H1 (cell line): Measurements from ENCODE around the gene MED23. TPM values are rescaled to one million over a fixed set of nuclear protein-coding genes. Genes with fewer than 3 reads are reported as not detected.
"Not testable (repeated sequence)": the region's sequence is repeated elsewhere in the genome, so short reads cannot be mapped to it uniquely, and the experiment has no call there.

Experiments
- CTCF ChIA-PET: fragments of 300-600 bp; sonication (Branson Sonifier 250); formaldehyde crosslinking; loops from one replicate; lab custom pipeline; 2021; ENCODE audit not compliant: partially characterized antibody; lab: Charles Lee
- POLR2A ChIA-PET: fragments of 300-600 bp; sonication (Branson Sonifier 250); formaldehyde crosslinking; loops from one replicate; lab custom pipeline; 2021; ENCODE audit warnings: inconsistent platforms; ENCODE audit not compliant: partially characterized antibody; lab: Charles Lee
- DNase-seq, 2 experiments: peaks; one replicate each; pipeline versions ENCODE4 v3.0.0 to v3.0.0-alpha.2; 2010 to 2022; ENCODE audit warnings: low spot score in 2 of 2, low read depth in 1 of 2, mixed read lengths in 1 of 2
- FAIRE-seq: peaks from 2 replicates; lab custom pipeline; 2011; peaks lifted over from hg19 to GRCh38; lab: Jason Lieb, UNC
- H2AFZ ChIP-seq: 2 replicates; pipeline ENCODE4 v1.8.1; 2012; ENCODE audit warnings: low read length, inconsistent platforms
- H2AK5ac ChIP-seq: 2 replicates; pipeline ENCODE4 v1.6.1; 2013; ENCODE audit warnings: low read depth, low read length
- H2BK120ac ChIP-seq: replicated peaks from 2 replicates; pipeline ENCODE3; 2013; ENCODE audit warnings: low read depth, low read length, inconsistent platforms
- H2BK12ac ChIP-seq: 2 replicates; pipeline ENCODE4 v1.6.1; 2013; ENCODE audit warnings: low read depth, low read length
- H2BK15ac ChIP-seq: 2 replicates; pipeline ENCODE4 v1.6.1; 2013; ENCODE audit warnings: low read length
- H2BK20ac ChIP-seq: 2 replicates; pipeline ENCODE4 v1.6.1; 2013; ENCODE audit warnings: low read length
- H2BK5ac ChIP-seq: 2 replicates; pipeline ENCODE4 v1.6.1; 2013; ENCODE audit warnings: low read depth, low read length
- H3K14ac ChIP-seq: 2 replicates; pipeline ENCODE4 v1.6.1; 2013; ENCODE audit warnings: inconsistent platforms; ENCODE audit not compliant: insufficient read length
- H3K18ac ChIP-seq: 2 replicates; pipeline ENCODE4 v1.6.1; 2013; ENCODE audit warnings: low read length; ENCODE audit errors: extremely low read depth
- H3K23ac ChIP-seq: 2 replicates; pipeline ENCODE4 v1.6.1; 2013; ENCODE audit warnings: inconsistent platforms; ENCODE audit not compliant: insufficient read length
- H3K23me2 ChIP-seq: 2 replicates; pipeline ENCODE4 v1.6.1; 2013; ENCODE audit warnings: low read depth, low read length
- H3K27ac ChIP-seq: 2 replicates; pipeline ENCODE4 v1.6.1; 2011; ENCODE audit warnings: low read depth, low read length, inconsistent platforms
- H3K27me3 ChIP-seq, 4 experiments: replicated peaks in 1 of 4; 1 replicate in 1 of 4; 2 replicates in 3 of 4; pipeline versions ENCODE4 v1.6.1 to v1.8.1; 2011 to 2013; ENCODE audit warnings: low read length in 3 of 4, mild to moderate bottlenecking in 3 of 4, inconsistent platforms in 2 of 4, mixed read lengths in 2 of 4, moderate library complexity in 1 of 4; ENCODE audit not compliant: control insufficient read depth in 3 of 4, insufficient read depth in 3 of 4; ENCODE audit errors: extremely low read depth in 1 of 4
- H3K36me3 ChIP-seq, 4 experiments: 2 replicates each; pipeline versions ENCODE4 v1.6.1 to v1.8.1; 2011 to 2013; ENCODE audit warnings: mild to moderate bottlenecking in 4 of 4, low read length in 3 of 4, moderate library complexity in 2 of 4, control low read depth in 1 of 4, inconsistent platforms in 1 of 4; ENCODE audit not compliant: insufficient read depth in 4 of 4, control insufficient read depth in 2 of 4
- H3K4ac ChIP-seq: replicated peaks from 2 replicates; pipeline ENCODE3; 2013; ENCODE audit warnings: low read length, low read depth, mixed read lengths, inconsistent platforms; ENCODE audit not compliant: insufficient read length
- H3K4me1 ChIP-seq, 4 experiments: replicated peaks in 1 of 4; 1 replicate in 1 of 4; 2 replicates in 3 of 4; pipeline versions ENCODE4 v1.6.1 to v1.8.1; 2011 to 2013; ENCODE audit warnings: low read length in 3 of 4, inconsistent platforms in 2 of 4, mixed read lengths in 1 of 4; ENCODE audit not compliant: insufficient read depth in 4 of 4, control insufficient read depth in 3 of 4
- H3K4me2 ChIP-seq, 2 experiments: 2 replicates each; pipeline versions ENCODE4 v1.6.1 to v1.8.1; 2011 to 2013; ENCODE audit warnings: low read depth in 2 of 2, low read length in 2 of 2, control low read depth in 1 of 2, inconsistent platforms in 1 of 2, mild to moderate bottlenecking in 1 of 2; ENCODE audit not compliant: insufficient read depth in 1 of 2
- H3K4me3 ChIP-seq, 4 experiments: fragments of 200-600, 300-600 bp in 1 of 4; sonication (generic), shearing (Covaris generic), sonication (Bioruptor Twin) in 1 of 4; 2 replicates each; pipeline versions ENCODE4 v1.5.1 to v1.8.1; 2011 to 2016; ENCODE audit warnings: low read length in 4 of 4, low read depth in 3 of 4, control low read depth in 2 of 4, inconsistent platforms in 2 of 4, mild to moderate bottlenecking in 2 of 4, mixed read lengths in 1 of 4, moderate library complexity in 1 of 4; ENCODE audit not compliant: insufficient read depth in 2 of 4; ENCODE audit errors: extremely low read depth in 1 of 4
- H3K56ac ChIP-seq: replicated peaks from 2 replicates; pipeline ENCODE3; 2013; ENCODE audit warnings: low read depth, mild to moderate bottlenecking, mixed read lengths, low read length, inconsistent platforms; ENCODE audit not compliant: insufficient read length
- H3K79me1 ChIP-seq: 2 replicates; pipeline ENCODE4 v1.6.1; 2013; ENCODE audit warnings: low read depth, low read length, control low read depth
- H3K79me2 ChIP-seq, 2 experiments: 2 replicates each; pipeline versions ENCODE4 v1.6.1 to v1.8.1; 2012 to 2013; ENCODE audit warnings: low read length in 2 of 2, mild to moderate bottlenecking in 2 of 2, inconsistent platforms in 1 of 2; ENCODE audit not compliant: insufficient read depth in 2 of 2, control insufficient read depth in 1 of 2
- H3K9ac ChIP-seq, 4 experiments: replicated peaks in 1 of 4; 1 replicate in 1 of 4; 2 replicates in 3 of 4; pipeline versions ENCODE4 v1.6.1 to v1.8.1; 2011 to 2013; ENCODE audit warnings: low read depth in 3 of 4, low read length in 3 of 4, control low read depth in 2 of 4, mild to moderate bottlenecking in 2 of 4, moderate library complexity in 2 of 4, inconsistent platforms in 1 of 4; ENCODE audit errors: extremely low read depth in 1 of 4
- H3K9me3 ChIP-seq, 2 experiments: 2 replicates each; pipeline versions ENCODE4 v1.6.1 to v1.8.1; 2012 to 2013; ENCODE audit warnings: mild to moderate bottlenecking in 2 of 2, moderate library complexity in 2 of 2, control low read depth in 1 of 2, inconsistent platforms in 1 of 2, low read depth in 1 of 2, low read length in 1 of 2, mixed read lengths in 1 of 2; ENCODE audit not compliant: insufficient read depth in 2 of 2
- H4K20me1 ChIP-seq, 2 experiments: replicated peaks in 1 of 2; 2 replicates each; pipeline versions ENCODE3 to v1.8.1; 2011 to 2013; ENCODE audit warnings: inconsistent platforms in 2 of 2, low read length in 2 of 2, mild to moderate bottlenecking in 1 of 2; ENCODE audit not compliant: insufficient read depth in 2 of 2, control insufficient read depth in 1 of 2
- H4K5ac ChIP-seq: 2 replicates; pipeline ENCODE4 v1.6.1; 2013; ENCODE audit warnings: low read length, low read depth, mixed read lengths, inconsistent platforms; ENCODE audit not compliant: insufficient read length
- H4K8ac ChIP-seq: 2 replicates; pipeline ENCODE4 v1.8.0; 2013; ENCODE audit warnings: mild to moderate bottlenecking, moderate library complexity, low read length, inconsistent platforms; ENCODE audit not compliant: insufficient read depth; ENCODE audit errors: extremely low read depth
- H4K91ac ChIP-seq: replicated peaks from 2 replicates; pipeline ENCODE3; 2013; ENCODE audit warnings: low read length, mixed read lengths, inconsistent platforms; ENCODE audit not compliant: insufficient read length
- WGBS, 2 experiments: shearing (Covaris generic) in 1 of 2; methylation state at CpG; one replicate each; pipeline versions ENCODE4 v1.1.6 to v1.1.7; 2013 to 2015; ENCODE audit warnings: low lambda C conversion rate in 2 of 2, mixed read lengths in 2 of 2, inconsistent platforms in 1 of 2, low coverage in 1 of 2, missing lambda C conversion rate in 1 of 2; ENCODE audit not compliant: insufficient replicate concordance in 2 of 2, insufficient coverage in 1 of 2, insufficient read length in 1 of 2; ENCODE audit errors: extremely low coverage in 1 of 2, missing lambda C conversion rate in 1 of 2; 5-methylcytosine and 5-hydroxymethylcytosine counted together
- polyA plus RNA-seq, 7 experiments: library from polyadenylated mRNA; depleted of rRNA in 3 of 7; stranded (reverse) in 5 of 7; unstranded in 2 of 7; fragments of >200 nt in 5 of 7; fragments of 200-250 nt in 2 of 7; gene quantifications; 1 replicate in 5 of 7; 2 replicates in 1 of 7; 4 replicates in 1 of 7; pipeline versions ENCODE4 v1.2.1 to v1.2.3, GENCODE V29; 2011 to 2013; ENCODE audit warnings: missing spikeins in 2 of 7, mixed read lengths in 2 of 7
- total RNA-seq: library from RNA; stranded (reverse); fragmentation: NEBNext Ultra II Directional; extraction: Animal tissue kit (Norgen Biotek cat#: 25700); gene quantifications from 2 replicates; pipeline ENCODE4 v1.2.1, GENCODE V29; 2021

MED23 gene
- total and polyA plus RNA-seq, 2 of the 8 experiments (the other 6 are each of a cell fraction or from before 2014, with no cell fraction given) = 10.5 to 13.0 TPM

DNA sequence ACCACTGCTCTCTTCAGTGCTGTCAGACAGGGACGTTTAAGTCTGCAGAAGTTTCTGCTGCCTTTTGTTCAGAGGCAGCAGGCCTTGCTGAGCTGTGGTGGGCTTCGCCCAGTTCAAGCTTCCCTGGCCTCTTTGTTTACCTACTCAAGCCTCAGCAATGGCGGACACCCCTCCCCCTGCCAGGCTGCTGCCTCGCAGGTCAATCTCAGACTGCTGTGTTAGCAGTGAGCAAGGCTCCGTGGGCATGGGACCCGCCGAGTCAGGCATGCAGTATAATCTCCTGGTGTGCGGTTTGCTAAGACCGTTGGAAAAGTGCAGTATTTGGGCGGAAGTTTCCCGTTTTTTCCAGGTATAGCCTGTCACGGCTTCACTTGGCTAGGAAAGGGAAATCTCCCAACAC lies 96.4 kb downstream of the MED23 start:
- H3K79me1 ChIP-seq, H3K36me3 ChIP-seq, H2AK5ac ChIP-seq, H3K56ac ChIP-seq, H3K4me3 ChIP-seq, H3K23ac ChIP-seq, H2AFZ ChIP-seq, H4K5ac ChIP-seq, H3K4me1 ChIP-seq, H2BK15ac ChIP-seq, H3K4me2 ChIP-seq, H4K8ac ChIP-seq, H3K14ac ChIP-seq, DNase-seq, H3K27me3 ChIP-seq, H3K27ac ChIP-seq, H3K79me2 ChIP-seq, H3K9ac ChIP-seq, H3K4ac ChIP-seq, H4K20me1 ChIP-seq, POLR2A ChIA-PET, FAIRE-seq, H4K91ac ChIP-seq, H3K9me3 ChIP-seq, H3K23me2 ChIP-seq: not testable (repeated sequence)
- H2BK20ac ChIP-seq = peak overlapping the region; percentile 5; the same call in 1 of the 2 replicates
- H2BK120ac ChIP-seq = peak overlapping the region; percentile 43
- 0 out of 2 replicates have a peak overlapping the region, but pooled peaks have one; percentile 44 for H2BK5ac ChIP-seq
- H3K18ac ChIP-seq = peak overlapping the region; percentile 7; the same call in 1 of the 2 replicates
- 90% methylated on average over 12 of the region's 12 CpGs; no CpG with 5 or more reads in 1 of the 2 experiments for WGBS, 2 experiments
- H2BK12ac ChIP-seq = 0 out of 2 replicates have a peak overlapping the region, but pooled peaks have one; percentile 11
- CTCF ChIA-PET = interaction anchor here (1.2 to 7.8 kb wide), 6 partner anchors 11 to 646 kb away, joined by 3 to 73 read pairs (median 20); no protein-coding TSS in a partner anchor

DNA sequence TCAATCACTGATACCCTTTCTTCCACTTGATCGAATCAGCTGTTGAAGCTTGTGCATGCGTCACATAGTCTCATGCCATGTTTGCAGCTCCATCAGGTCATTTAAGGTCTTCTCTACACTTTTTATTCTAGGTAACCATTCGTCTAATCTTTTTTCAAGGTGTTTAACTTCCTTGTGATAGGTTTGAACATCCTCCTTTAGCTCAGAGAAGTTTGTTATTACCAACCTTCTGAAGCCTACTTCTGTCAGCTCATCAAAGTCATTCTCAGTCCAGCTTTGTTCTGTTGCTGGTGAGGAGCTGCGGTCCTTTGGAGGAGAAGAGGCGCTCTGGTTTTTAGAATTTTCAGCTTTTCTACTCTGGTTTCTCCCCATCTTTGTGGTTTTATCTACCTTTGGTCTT lies 97.1 kb downstream of the MED23 start:
- CTCF ChIA-PET = interaction anchor here (1.2 to 3.6 kb wide), 3 partner anchors 11 to 71 kb away, joined by 3 to 17 read pairs (median 5); no protein-coding TSS in a partner anchor
- H3K14ac ChIP-seq, H3K4me2 ChIP-seq, H3K4ac ChIP-seq, H3K4me1 ChIP-seq, H4K5ac ChIP-seq, H3K18ac ChIP-seq, H2AFZ ChIP-seq, H3K23ac ChIP-seq, H3K79me1 ChIP-seq, FAIRE-seq, H2BK15ac ChIP-seq, H4K8ac ChIP-seq, DNase-seq, H4K20me1 ChIP-seq, H2BK5ac ChIP-seq, POLR2A ChIA-PET, H3K4me3 ChIP-seq, H3K79me2 ChIP-seq, H2BK20ac ChIP-seq, H3K27me3 ChIP-seq, H3K9me3 ChIP-seq, H3K27ac ChIP-seq, H2BK120ac ChIP-seq, H3K9ac ChIP-seq, H2BK12ac ChIP-seq, H3K56ac ChIP-seq, H4K91ac ChIP-seq, H3K23me2 ChIP-seq, H3K36me3 ChIP-seq, H2AK5ac ChIP-seq: not testable (repeated sequence)
- WGBS, 2 experiments = 94% methylated on average over 5 of the region's 5 CpGs; no CpG with 5 or more reads in 1 of the 2 experiments
